Stimulated activated CD8-positive, alpha-beta memory T cell treated with anti-CD3 and anti-CD28 coated beads, Interleukin-4, amount 100 ng/mL, for 24 hours (primary cell): ENCODE measurements around the gene OR5B12.
"Not testable (repeated sequence)": the region's sequence is repeated elsewhere in the genome, so short reads cannot be mapped to it uniquely, and the experiment has no call there.

ENCODE experiments used
- DNase-seq: peaks from one replicate; pipeline ENCODE4 v3.0.0-alpha.2; 2020; ENCODE audit warnings: low read depth

Gene OR5B12

GRCh38 chr11:58442136-58442535, at the start of gene OR5B12:
Gene OR5B12 (minus strand): TSS chr11:58442236. CDS start chr11:58440151, 2,085 bp downstream.
- DNase-seq: no peak

GRCh38 chr11:58490827-58491226, 48.8 kb upstream of the OR5B12 start:
- no peak for DNase-seq

DNA sequence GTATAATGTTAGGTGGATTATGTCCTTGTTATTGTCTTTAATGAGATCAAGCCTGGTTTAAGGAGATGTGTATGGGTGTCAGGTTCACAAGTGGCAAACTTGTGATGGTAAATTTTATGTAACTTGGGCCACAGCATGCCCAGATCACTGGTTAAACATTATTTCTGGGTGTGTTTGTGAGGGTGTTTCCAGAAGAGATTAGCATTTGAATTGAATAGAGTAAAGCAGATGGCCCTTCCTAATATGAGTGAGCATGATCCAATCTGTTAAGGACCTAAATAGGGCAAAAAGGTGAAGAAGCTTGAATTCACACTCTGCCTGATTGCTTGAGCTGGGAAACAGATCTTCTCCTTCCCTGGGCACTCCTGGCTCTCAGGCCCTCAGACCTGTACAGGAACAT, 45.1 kb upstream of the OR5B12 start:
- DNase-seq: no peak

GRCh38 chr11:58485961-58486360, 43.9 kb upstream of the OR5B12 start:
- DNase-seq: no peak

GRCh38 chr11:58471892-58472291, 29.9 kb upstream of the OR5B12 start:
- DNase-seq: no peak

DNA sequence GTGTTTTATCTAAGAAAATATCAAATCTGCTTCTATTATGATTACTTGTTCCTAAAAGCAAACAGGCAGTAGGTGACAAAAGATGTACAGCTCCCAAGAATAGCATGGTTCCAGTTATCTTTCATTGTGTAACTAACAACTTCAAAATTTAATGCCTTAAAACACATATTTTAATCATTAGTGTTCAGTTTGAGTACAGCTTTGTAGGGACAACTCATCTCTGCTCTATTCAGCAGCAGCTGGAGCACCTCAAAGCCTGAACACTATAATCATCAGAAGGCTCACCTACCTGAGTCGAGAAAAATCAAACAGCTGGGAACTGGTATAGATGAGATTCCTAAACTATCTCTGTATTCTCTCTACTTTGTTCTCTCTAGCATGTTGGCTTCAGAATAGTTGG, 24.3 kb upstream of the OR5B12 start:
- DNase-seq: no peak

GRCh38 chr11:58465690-58466089, 23.7 kb upstream of the OR5B12 start:
- no peak for DNase-seq

- DNase-seq: no peak
Measured at GRCh38 chr11:58451585-58451984, 9.5 kb upstream of the OR5B12 start.

DNA sequence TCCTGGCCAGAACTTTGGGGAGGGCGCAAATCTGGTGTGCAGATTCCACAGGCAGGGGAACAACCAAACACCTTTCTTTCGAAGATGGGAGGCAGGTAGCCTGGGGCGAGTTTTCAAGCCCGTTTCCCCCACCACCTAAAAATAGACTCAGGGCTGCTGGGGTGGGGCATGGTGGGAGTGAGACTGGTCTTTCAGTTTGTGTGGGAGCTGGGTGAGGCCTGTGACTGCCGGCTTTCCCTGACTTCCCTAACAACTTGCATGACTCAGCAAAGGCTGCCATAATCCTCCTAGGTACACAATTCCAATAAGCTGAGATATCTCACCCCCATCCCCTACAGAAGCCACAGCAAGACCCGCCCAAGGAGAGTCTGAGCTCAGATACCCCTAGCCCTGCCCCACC, 4.3 kb upstream of the OR5B12 start:
- DNase-seq: no peak

GRCh38 chr11:58444300-58444699, 2.3 kb upstream of the OR5B12 start:
- DNase-seq: no peak

- DNase-seq: no peak
Measured at GRCh38 chr11:58438486-58438885, 3.5 kb downstream of the OR5B12 start.

DNA sequence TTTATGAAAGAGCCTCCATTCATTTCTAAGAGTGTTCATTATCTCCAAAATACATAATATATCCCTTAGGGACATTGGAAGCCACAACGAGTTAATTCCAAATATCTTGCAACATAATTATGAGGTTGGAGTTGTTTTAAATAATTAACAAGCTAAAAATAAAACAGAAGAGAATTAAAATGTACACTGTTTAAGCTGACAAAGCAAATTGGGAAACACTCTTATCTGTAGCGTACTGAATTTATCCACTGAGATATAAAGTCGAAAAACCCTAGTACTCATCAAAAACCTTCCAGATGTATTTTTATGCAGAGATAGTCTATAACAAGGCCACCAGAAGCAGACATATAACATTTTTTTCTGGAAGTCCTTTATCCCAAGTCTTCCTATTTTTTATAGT, 7.8 kb downstream of the OR5B12 start:
- DNase-seq: no peak

GRCh38 chr11:58433638-58434203, 8.3 kb downstream of the OR5B12 start:
- no peak for DNase-seq

DNA sequence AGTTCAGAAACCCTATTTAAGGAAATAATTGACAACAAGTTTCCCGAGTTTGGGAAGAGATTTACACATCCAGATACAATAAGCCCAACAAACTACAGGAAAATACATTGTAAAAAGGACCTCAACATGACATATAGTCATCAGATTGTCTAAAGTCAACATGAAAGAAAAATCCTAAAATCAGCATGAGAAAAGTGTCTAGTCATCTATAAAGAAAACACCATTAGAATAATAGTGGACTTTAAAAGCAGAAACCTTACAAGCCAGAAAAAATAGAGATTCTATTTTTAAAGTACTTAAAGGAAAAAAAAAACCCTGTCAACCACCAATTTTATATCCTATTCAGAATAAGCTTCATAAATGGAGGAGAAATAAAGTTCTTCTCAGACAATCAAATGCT, 12.8 kb downstream of the OR5B12 start:
- no peak for DNase-seq

- no peak for DNase-seq
Measured at GRCh38 chr11:58428021-58428420, 14.0 kb downstream of the OR5B12 start, which contains the start of gene OR5B2. Gene OR5B2 (minus strand): TSS chr11:58428121. CDS start chr11:58423261, 4,860 bp downstream.

DNA sequence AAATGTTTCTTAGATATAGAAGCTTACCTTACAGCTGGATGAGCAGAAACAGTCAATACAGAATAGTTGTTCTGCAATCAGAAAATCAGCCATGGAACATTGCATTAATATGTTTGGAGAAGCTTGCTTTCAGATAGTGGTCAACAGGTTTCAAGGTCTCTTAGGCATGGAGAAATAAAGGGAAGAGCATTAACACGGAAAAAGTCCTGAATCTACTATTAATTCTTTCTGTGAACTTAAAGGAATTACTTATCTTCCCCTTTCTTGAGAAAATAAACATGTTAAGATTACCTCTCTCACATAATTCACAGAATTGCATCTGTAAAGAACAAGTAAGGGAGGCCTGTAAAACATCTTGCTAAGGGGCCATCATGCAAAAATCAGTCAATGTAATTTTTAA, 35.3 kb downstream of the OR5B12 start, which contains the start of gene OR5B3:
OR5B3 (minus strand) TSS at position 101 of the 400 bp plus-strand sequence. CDS start 3,465 bp downstream, outside the sequence.
- no peak for DNase-seq

GRCh38 chr11:58399622-58400021, 42.4 kb downstream of the OR5B12 start:
- DNase-seq: not testable (repeated sequence)

DNA sequence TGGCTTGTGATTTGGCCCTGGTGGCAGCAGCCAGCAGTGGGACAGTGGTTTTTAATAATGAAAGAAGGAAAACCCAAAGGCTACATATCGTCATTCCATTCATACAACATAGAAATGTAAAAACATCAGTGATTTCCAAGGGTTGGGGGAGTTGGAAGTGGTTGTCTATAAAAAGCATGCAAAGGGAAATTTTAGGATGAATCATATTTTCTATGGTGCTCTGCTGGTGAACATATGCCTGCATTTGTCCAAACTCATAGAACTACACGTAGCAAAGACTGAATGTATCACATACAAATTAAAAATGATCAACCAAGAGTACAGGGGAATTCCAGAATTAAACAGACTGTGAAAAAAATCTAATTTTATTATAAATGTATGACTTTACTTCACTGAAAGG, 46.5 kb downstream of the OR5B12 start:
- no peak for DNase-seq

DNA sequence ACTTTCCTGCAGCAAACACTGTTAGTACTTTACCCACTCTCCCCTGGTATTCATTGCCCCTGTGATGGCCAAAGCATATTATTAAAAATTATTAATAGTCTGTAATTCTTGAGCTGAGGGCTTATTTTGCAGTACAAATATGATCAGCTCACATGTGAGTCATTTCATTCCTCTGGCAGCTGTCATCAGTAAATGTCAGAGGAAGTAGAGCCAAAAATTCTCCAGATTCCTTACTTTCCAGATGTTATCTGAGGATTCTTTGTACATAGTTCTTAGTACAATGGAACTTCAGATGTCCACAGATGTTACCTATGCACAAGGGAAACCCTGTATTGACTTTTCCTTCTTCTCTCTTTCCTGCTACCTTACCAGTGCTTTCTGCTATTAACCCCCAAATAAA, 47.8 kb downstream of the OR5B12 start:
- DNase-seq: no peak

GRCh38 chr11:58392746-58393145, 49.3 kb downstream of the OR5B12 start:
- DNase-seq: no peak

GRCh38 chr11:58391879-58392278, 50.2 kb downstream of the OR5B12 start:
- no peak for DNase-seq

DNA sequence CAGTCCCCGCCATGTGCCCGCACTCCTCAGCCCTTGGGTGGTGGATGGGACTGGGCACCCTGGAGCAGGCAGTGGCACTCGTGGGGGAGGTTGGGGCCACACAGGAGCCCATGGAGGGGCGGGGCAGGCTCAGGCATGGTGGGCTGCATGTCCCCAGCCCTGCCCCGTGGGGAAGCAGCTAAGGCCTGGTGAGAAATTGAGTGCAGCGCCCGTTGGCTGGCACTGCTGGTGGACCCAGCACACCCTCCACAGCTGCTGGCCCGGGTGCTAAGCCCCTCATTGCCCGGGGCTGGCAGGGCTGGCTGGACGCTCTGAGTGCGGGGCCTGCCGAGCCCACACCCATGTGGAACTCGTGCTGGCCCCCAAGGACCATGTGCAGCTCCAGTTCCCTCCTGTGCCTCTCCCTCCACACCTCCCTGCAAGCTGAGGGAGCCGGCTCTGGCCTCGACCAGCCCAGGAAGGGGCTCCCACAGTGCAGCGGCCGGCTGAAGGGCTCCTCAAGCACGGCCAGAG, 51.4 kb downstream of the OR5B12 start:
- no peak for DNase-seq
